Measurements from ENCODE around the gene RSRC1. TPM values are rescaled to one million over a fixed set of nuclear protein-coding genes. Genes with fewer than 3 reads are reported as not detected.

The RSRC1 gene
- total RNA-seq, 1 experiment from 2014 or later, result 60.3 TPM

DNA sequence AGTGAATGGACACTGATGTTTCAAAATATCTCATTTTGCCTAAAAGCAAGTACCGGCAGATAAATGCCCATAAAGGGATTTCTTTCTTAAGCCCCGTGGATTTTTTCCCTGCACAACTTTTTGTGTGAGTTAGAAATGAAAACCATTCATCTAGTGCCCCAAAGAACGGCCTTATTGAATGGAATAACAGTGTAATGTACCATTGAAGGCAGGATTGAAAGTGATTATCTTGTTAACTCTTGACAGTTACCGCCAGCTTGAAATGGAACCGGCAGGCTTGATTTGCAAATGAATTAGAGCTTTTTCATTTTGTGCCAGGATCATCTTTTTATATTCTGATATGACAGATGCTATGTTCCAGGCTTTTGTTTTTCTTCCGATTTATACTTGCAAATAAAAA is 162.2 kb downstream of the RSRC1 start:
- H4K20me1 ChIP-seq (ENCODE audit: insufficient read depth), result no peaks in the 10 kb centered on the region
- 0 out of 2 replicates have a peak, but pooled peaks cover 6% of the 10 kb centered on the region for H3K36me3 ChIP-seq (ENCODE audit: low read depth)
- H3K27ac ChIP-seq, result no peak overlapping the region
- no peaks in the 10 kb centered on the region for H3K79me2 ChIP-seq (ENCODE audit: low read depth)
- POLR2A ChIA-PET (ENCODE audit: unreplicated experiment), result no interaction called here
- no peaks in the 10 kb centered on the region for H3K27me3 ChIP-seq (ENCODE audit: insufficient read depth, low read depth)
- no peak overlapping the region for H2AFZ ChIP-seq
- CTCF ChIA-PET, result no interaction called here
- H3K9me2 ChIP-seq (ENCODE audit: insufficient read depth), result no peaks in the 10 kb centered on the region
- TF ChIP-seq, protein P1, sequence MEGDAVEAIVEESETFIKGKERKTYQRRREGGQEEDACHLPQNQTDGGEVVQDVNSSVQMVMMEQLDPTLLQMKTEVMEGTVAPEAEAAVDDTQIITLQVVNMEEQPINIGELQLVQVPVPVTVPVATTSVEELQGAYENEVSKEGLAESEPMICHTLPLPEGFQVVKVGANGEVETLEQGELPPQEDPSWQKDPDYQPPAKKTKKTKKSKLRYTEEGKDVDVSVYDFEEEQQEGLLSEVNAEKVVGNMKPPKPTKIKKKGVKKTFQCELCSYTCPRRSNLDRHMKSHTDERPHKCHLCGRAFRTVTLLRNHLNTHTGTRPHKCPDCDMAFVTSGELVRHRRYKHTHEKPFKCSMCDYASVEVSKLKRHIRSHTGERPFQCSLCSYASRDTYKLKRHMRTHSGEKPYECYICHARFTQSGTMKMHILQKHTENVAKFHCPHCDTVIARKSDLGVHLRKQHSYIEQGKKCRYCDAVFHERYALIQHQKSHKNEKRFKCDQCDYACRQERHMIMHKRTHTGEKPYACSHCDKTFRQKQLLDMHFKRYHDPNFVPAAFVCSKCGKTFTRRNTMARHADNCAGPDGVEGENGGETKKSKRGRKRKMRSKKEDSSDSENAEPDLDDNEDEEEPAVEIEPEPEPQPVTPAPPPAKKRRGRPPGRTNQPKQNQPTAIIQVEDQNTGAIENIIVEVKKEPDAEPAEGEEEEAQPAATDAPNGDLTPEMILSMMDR (conservative IDR thresholded peaks at IDR 0.05), result no peak
- TF ChIP-seq EZH2 (IDR thresholded peaks at IDR 0.05; ENCODE audit: low read depth), result no peak
- no peaks in the 10 kb centered on the region for H3K4me1 ChIP-seq (replicated peaks; ENCODE audit: insufficient read depth)
- intact Hi-C loops (cut with micrococcal nuclease; ENCODE audit: unreplicated experiment), result no loop called here
- no TSS peak for BruUV-seq (replicated peaks)
- H3F3A ChIP-seq (ENCODE audit: insufficient read depth, low read depth), result no peaks in the 10 kb centered on the region
- no peak overlapping the region for H3K4me3 ChIP-seq
- no peak for DNase-seq
- no peak overlapping the region for H3K4me2 ChIP-seq
- H3K9me3 ChIP-seq (ENCODE audit: insufficient read depth, low read depth), result peaks cover 8% of the 10 kb centered on the region; the same call in 1 of the 2 replicates

DNA sequence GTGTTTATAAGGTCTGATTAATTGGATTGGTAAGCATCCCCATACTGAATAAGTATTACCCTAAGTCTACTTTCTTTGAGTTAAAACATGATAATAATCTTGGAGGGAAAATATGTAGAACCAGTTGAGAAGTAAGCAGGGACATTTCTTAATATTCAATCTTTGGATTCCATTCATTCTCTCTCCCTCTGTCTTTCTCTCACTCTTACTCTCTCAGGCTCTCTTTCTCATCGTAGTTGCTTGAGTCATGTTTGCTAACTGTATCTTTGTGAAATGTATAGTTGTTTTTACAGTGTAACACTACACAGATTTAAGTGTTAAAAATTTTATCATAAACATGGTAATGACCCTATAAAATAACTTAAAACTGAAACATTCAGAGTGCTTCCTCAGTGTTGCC is 163.8 kb downstream of the RSRC1 start:
- H4K20me1 ChIP-seq (ENCODE audit: insufficient read depth), result no peaks in the 10 kb centered on the region
- H2AFZ ChIP-seq, result no peak overlapping the region
- H3K27me3 ChIP-seq (ENCODE audit: insufficient read depth, low read depth), result no peaks in the 10 kb centered on the region
- ChIA-PET POLR2A (ENCODE audit: unreplicated experiment) (no interaction called here), CTCF (no interaction called here)
- no peak overlapping the region for H3K4me2 ChIP-seq
- H3K79me2 ChIP-seq (ENCODE audit: low read depth), result no peaks in the 10 kb centered on the region
- intact Hi-C loops (cut with micrococcal nuclease; ENCODE audit: unreplicated experiment), result no loop called here
- no peaks in the 10 kb centered on the region for H3F3A ChIP-seq (ENCODE audit: insufficient read depth, low read depth)
- H3K4me3 ChIP-seq, result no peak overlapping the region
- no peaks in the 10 kb centered on the region for H3K9me2 ChIP-seq (ENCODE audit: insufficient read depth)
- no peak for DNase-seq
- BruUV-seq (replicated peaks), result no TSS peak
- H3K9me3 ChIP-seq (ENCODE audit: insufficient read depth, low read depth), result no peaks in the 10 kb centered on the region
- no peaks in the 10 kb centered on the region for H3K4me1 ChIP-seq (replicated peaks; ENCODE audit: insufficient read depth)
- H3K27ac ChIP-seq, result no peak overlapping the region
- H3K36me3 ChIP-seq (ENCODE audit: low read depth), result no peaks in the 10 kb centered on the region
- TF ChIP-seq, protein P1 (conservative IDR thresholded peaks at IDR 0.05), result no peak
- no peak for TF ChIP-seq EZH2 (IDR thresholded peaks at IDR 0.05; ENCODE audit: low read depth)

DNA sequence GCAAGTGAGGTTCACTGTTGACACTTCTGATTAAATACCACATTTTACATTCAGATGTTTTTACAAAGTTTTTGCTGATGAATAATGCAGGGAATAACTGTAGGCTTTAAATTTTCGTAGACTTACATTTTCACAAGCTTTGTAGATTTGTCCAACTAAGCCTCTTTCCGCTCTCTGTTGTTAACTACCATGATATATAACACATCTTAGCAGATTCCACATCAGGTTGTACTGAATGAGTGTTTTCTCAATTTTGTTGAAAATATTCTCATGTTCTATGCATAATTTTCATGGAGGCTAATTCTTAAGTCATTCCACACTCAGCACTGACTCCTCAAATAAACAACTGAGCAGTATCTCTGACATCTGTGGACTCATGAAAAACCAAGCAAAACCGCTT is 168.3 kb downstream of the RSRC1 start:
- intact Hi-C loops (cut with micrococcal nuclease; ENCODE audit: unreplicated experiment), result no loop called here
- Histone ChIP-seq H3K27ac (no peak overlapping the region), H3K79me2 (ENCODE audit: low read depth) (no peaks in the 10 kb centered on the region), H3K4me2 (no peak overlapping the region), H3F3A (ENCODE audit: insufficient read depth, low read depth) (no peaks in the 10 kb centered on the region), H3K9me3 (ENCODE audit: insufficient read depth, low read depth) (no peaks in the 10 kb centered on the region), H3K27me3 (ENCODE audit: insufficient read depth, low read depth) (no peaks in the 10 kb centered on the region), H3K9me2 (ENCODE audit: insufficient read depth) (no peaks in the 10 kb centered on the region), H3K4me3 (no peak overlapping the region), H4K20me1 (ENCODE audit: insufficient read depth) (no peaks in the 10 kb centered on the region), H3K36me3 (ENCODE audit: low read depth) (no peaks in the 10 kb centered on the region), H3K4me1 (replicated peaks; ENCODE audit: insufficient read depth) (no peaks in the 10 kb centered on the region), H2AFZ (no peak overlapping the region)
- POLR2A ChIA-PET (ENCODE audit: unreplicated experiment), result no interaction called here
- TF ChIP-seq EZH2 (IDR thresholded peaks at IDR 0.05; ENCODE audit: low read depth), result no peak
- TF ChIP-seq, protein P1 (conservative IDR thresholded peaks at IDR 0.05), result no peak
- CTCF ChIA-PET, result no interaction called here
- no peak for DNase-seq
- no TSS peak for BruUV-seq (replicated peaks)

Data from PC-9 (cell line).